Measurements from ENCODE around the gene ZFAND3. TPM values are rescaled to one million over a fixed set of nuclear protein-coding genes. Genes with fewer than 3 reads are reported as not detected.

Gene ZFAND3
- total and polyA plus RNA-seq, 2 experiments from 2014 or later, result 16.9 to 28.2 TPM

- no peaks in the 10 kb centered on the region for H3K36me3 Mint-ChIP-seq (ENCODE audit: low read depth)
- no peak for ATAC-seq
- no peaks in the 10 kb centered on the region for H3F3A ChIP-seq (replicated peaks; ENCODE audit: low read depth)
- no peaks in the 10 kb centered on the region for H3K36me3 ChIP-seq (ENCODE audit: insufficient read depth)
- H3K27me3 Mint-ChIP-seq (ENCODE audit: insufficient read depth, low read depth, poor library complexity), result peaks cover 2% of the 10 kb centered on the region
- no peaks in the 10 kb centered on the region for H3K9me3 Mint-ChIP-seq
- H2AFZ ChIP-seq, result no peak overlapping the region
- H3K4me3 Mint-ChIP-seq, result no peak overlapping the region
- no peak for DNase-seq (ENCODE audit: low spot score)
- peaks cover 20% of the 10 kb centered on the region for H3K4me1 ChIP-seq (ENCODE audit: insufficient read depth)
- peaks cover 72% of the 10 kb centered on the region for H4K20me1 ChIP-seq (replicated peaks; ENCODE audit: insufficient read depth)
- H3K9me2 ChIP-seq (ENCODE audit: insufficient read depth), result no peaks in the 10 kb centered on the region
- H3K79me2 ChIP-seq (replicated peaks; ENCODE audit: insufficient read depth), result peaks cover 100% of the 10 kb centered on the region
- H3K4me2 ChIP-seq, result no peak overlapping the region
- no peaks in the 10 kb centered on the region for H3K27me3 ChIP-seq (ENCODE audit: insufficient read depth)
- TF ChIP-seq NANOG (IDR thresholded peaks at IDR 0.05; ENCODE audit: borderline replicate concordance), result no peak
- no peak for TF ChIP-seq JUNB (IDR thresholded peaks at IDR 0.05; ENCODE audit: unreplicated experiment)
- no peak for TF ChIP-seq ZNF462 (CRISPR knock-in tag; IDR thresholded peaks at IDR 0.05)
- TF ChIP-seq CREB1 (CRISPR knock-in tag; IDR thresholded peaks at IDR 0.05; ENCODE audit: low read depth), result no peak
- no peak for TF ChIP-seq POLR2AphosphoS5 (IDR thresholded peaks at IDR 0.05; ENCODE audit: low read depth)
- TF ChIP-seq STAT1 (IDR thresholded peaks at IDR 0.05; ENCODE audit: unreplicated experiment), result no peak
- TF ChIP-seq ZNF331 (CRISPR knock-in tag; IDR thresholded peaks at IDR 0.05; ENCODE audit: low read depth), result no peak
- TF ChIP-seq EZH2phosphoT487 (IDR thresholded peaks at IDR 0.05; ENCODE audit: unreplicated experiment), result no peak
- no peak for TF ChIP-seq REST (IDR thresholded peaks at IDR 0.05; ENCODE audit: unreplicated experiment)
- TF ChIP-seq ETS1 (IDR thresholded peaks at IDR 0.05), result no peak
- no peak for TF ChIP-seq CTCF (conservative IDR thresholded peaks at IDR 0.05; ENCODE audit: low read depth in 2 of 2)
- TF ChIP-seq EZH2 (IDR thresholded peaks at IDR 0.05; ENCODE audit: low read depth, unreplicated experiment), result no peak
- TF ChIP-seq ZNF114 (CRISPR knock-in tag; IDR thresholded peaks at IDR 0.05), result no peak
- H3K4me3 ChIP-seq, result no peak overlapping the region
- H3K4me1 Mint-ChIP-seq, result peaks cover 30% of the 10 kb centered on the region
- no peak overlapping the region for H3K27ac ChIP-seq (ENCODE audit: low read depth)
- H3K27ac Mint-ChIP-seq, result no peak overlapping the region
Observed at GRCh38 chr6:37826188-37826587, 6.7 kb downstream of the ZFAND3 start.

Data from GM23338 (cell line).